ENCODE measurements around the gene GBGT1.

GRCh38 chr9:133141833-133142595 is 21.7 kb downstream of the GBGT1 start:
- TF ChIP-seq CTCF (conservative IDR thresholded peaks at IDR 0.05; ENCODE audit: low read depth in 2 of 2) (no peak), EZH2phosphoT487 (IDR thresholded peaks at IDR 0.05; ENCODE audit: unreplicated experiment) (no peak), EZH2 (IDR thresholded peaks at IDR 0.05; ENCODE audit: low read depth, unreplicated experiment) (no peak), POLR2AphosphoS5 (IDR thresholded peaks at IDR 0.05; ENCODE audit: low read depth) (no peak), REST (IDR thresholded peaks at IDR 0.05; ENCODE audit: unreplicated experiment) (no peak), CREB1 (CRISPR knock-in tag; IDR thresholded peaks at IDR 0.05; ENCODE audit: low read depth) (no peak), ETS1 (IDR thresholded peaks at IDR 0.05) (no peak)

Measured in GM23338 (cell line).